Measurements from ENCODE around the gene SLC19A3. TPM values are rescaled to one million over a fixed set of nuclear protein-coding genes. Genes with fewer than 3 reads are reported as not detected.

The SLC19A3 gene
- total and polyA plus RNA-seq, 2 of the 4 experiments (the other 2 are of a cell fraction): under 0.01 TPM; not detected in 1

DNA sequence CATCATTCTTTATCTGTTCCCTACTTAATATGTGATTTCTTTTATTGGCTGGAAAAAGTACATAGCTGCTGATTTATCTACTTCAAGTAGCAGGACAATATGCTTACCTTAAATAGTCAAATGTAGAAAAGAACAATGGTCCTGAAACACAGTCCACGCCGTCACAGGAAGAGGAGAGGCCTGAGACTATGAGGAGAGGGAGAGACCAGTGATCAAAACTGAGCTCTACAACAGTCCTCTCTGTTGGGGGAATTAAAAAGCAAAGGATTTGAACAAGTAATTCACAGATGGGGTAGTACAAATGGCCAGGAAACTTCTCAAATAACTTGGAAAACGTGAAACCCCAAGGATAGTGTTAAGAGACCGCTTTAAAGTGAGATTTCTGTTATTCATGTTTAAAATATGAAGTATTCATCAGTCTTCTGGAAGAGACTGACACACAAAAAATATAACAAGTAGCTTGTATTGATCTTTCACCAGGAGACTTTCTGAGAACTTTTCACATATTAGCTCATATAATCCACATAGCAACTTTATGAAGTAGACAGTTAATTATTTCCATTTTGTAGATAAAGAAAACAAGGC lies 48.1 kb upstream of the SLC19A3 start:
- no TSS peak for BruUV-seq (replicated peaks)
- no peak overlapping the region for H3K4me3 ChIP-seq (ENCODE audit: insufficient read depth, low read depth, low read length)
- in situ Hi-C loops (cut with MboI; ENCODE audit: low sequenced_read_pairs) (loop anchor here (5.0 to 10.0 kb wide), 3 partner anchors 291 to 631 kb away; partner anchors contain the start of gene AGFG1), dilution Hi-C loops (cut with HindIII; ENCODE audit: low sequenced_read_pairs, unreplicated experiment) (no loop called here), intact Hi-C loops (cut with micrococcal nuclease) (loop anchor here (1.0 to 5.0 kb wide), 7 partner anchors 108 to 636 kb away; no protein-coding TSS in a partner anchor)
- H4K91ac ChIP-seq (ENCODE audit: insufficient read depth, low read depth, low read length): no peak overlapping the region; the same call in 1 of the 2 replicates
- no CpG with 5 or more reads among the region's 4 CpGs for WGBS, 2 experiments (ENCODE audit: extremely low coverage in 2 of 2, insufficient read length in 1 of 2)
- no peak overlapping the region for H4K8ac ChIP-seq (ENCODE audit: low read depth in 2 of 2, low read length in 2 of 2)
- H2BK20ac ChIP-seq (ENCODE audit: low read depth, low read length): no peak overlapping the region
- no peak overlapping the region for H2BK15ac ChIP-seq (ENCODE audit: low read depth, low read length)
- ChIA-PET POLR2A (ENCODE audit: unreplicated experiment) (interaction anchor here (0.6 kb wide), 2 partner anchors 10 to 120 kb away, joined by 4 to 7 read pairs; no protein-coding TSS in a partner anchor), CTCF (interaction anchor here (0.6 to 2.7 kb wide), 17 partner anchors 96 to 635 kb away, joined by 3 to 24 read pairs (median 3); no protein-coding TSS in a partner anchor)
- H3K9ac ChIP-seq (ENCODE audit: low read depth, low read length): no peak overlapping the region
- no peak overlapping the region for H3K27ac ChIP-seq (ENCODE audit: insufficient read depth, low read length)
- no peak overlapping the region for H3K4ac ChIP-seq (ENCODE audit: low read depth, low read length)
- H3K27me3 ChIP-seq (ENCODE audit: control insufficient read depth, insufficient read depth, low read length): no peaks in the 10 kb centered on the region
- no peaks in the 10 kb centered on the region for H3K79me1 ChIP-seq (ENCODE audit: low read depth in 1 of 2, low read length in 2 of 2)
- H3K4me1 ChIP-seq (ENCODE audit: control insufficient read depth, insufficient read depth, low read length): no peaks in the 10 kb centered on the region
- H3K36me3 ChIP-seq (ENCODE audit: control insufficient read depth, insufficient read depth, low read length): no peaks in the 10 kb centered on the region
- TF ChIP-seq RFX5 (IDR thresholded peaks at IDR 0.05; ENCODE audit: low read depth, low read length) (no peak), SMC3 (IDR thresholded peaks at IDR 0.05; ENCODE audit: low read depth, low read length) (no peak), MAZ (IDR thresholded peaks at IDR 0.05; ENCODE audit: borderline replicate concordance, low read depth, low read length) (no peak), BHLHE40 (IDR thresholded peaks at IDR 0.05; ENCODE audit: low read depth, low read length) (no peak), MAFK (IDR thresholded peaks at IDR 0.05; ENCODE audit: low read depth, low read length) (no peak), FOS (IDR thresholded peaks at IDR 0.05; ENCODE audit: low read depth, low read length) (no peak), RCOR1 (IDR thresholded peaks at IDR 0.05; ENCODE audit: insufficient replicate concordance, low read length) (no peak), MXI1 (IDR thresholded peaks at IDR 0.05; ENCODE audit: borderline replicate concordance, low read depth, low read length) (no peak), CEBPB (IDR thresholded peaks at IDR 0.05; ENCODE audit: low read depth, low read length) (no peak)
- TF ChIP-seq, protein P1, sequence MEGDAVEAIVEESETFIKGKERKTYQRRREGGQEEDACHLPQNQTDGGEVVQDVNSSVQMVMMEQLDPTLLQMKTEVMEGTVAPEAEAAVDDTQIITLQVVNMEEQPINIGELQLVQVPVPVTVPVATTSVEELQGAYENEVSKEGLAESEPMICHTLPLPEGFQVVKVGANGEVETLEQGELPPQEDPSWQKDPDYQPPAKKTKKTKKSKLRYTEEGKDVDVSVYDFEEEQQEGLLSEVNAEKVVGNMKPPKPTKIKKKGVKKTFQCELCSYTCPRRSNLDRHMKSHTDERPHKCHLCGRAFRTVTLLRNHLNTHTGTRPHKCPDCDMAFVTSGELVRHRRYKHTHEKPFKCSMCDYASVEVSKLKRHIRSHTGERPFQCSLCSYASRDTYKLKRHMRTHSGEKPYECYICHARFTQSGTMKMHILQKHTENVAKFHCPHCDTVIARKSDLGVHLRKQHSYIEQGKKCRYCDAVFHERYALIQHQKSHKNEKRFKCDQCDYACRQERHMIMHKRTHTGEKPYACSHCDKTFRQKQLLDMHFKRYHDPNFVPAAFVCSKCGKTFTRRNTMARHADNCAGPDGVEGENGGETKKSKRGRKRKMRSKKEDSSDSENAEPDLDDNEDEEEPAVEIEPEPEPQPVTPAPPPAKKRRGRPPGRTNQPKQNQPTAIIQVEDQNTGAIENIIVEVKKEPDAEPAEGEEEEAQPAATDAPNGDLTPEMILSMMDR (conservative IDR thresholded peaks at IDR 0.05; ENCODE audit: low read depth, low read length): no peak
- TF ChIP-seq, protein P2, sequence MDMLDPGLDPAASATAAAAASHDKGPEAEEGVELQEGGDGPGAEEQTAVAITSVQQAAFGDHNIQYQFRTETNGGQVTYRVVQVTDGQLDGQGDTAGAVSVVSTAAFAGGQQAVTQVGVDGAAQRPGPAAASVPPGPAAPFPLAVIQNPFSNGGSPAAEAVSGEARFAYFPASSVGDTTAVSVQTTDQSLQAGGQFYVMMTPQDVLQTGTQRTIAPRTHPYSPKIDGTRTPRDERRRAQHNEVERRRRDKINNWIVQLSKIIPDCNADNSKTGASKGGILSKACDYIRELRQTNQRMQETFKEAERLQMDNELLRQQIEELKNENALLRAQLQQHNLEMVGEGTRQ (IDR thresholded peaks at IDR 0.05; ENCODE audit: low read depth, low read length): no peak
- H2AK5ac ChIP-seq (ENCODE audit: low read depth, low read length): no peak overlapping the region
- no peak overlapping the region for H3K14ac ChIP-seq (replicated peaks; ENCODE audit: low read depth, low read length)
- no peaks in the 10 kb centered on the region for H3K9me1 ChIP-seq (ENCODE audit: insufficient read depth, low read length)
- no peak overlapping the region for H2AK9ac ChIP-seq (replicated peaks; ENCODE audit: low read depth, low read length, poor library complexity)
- no peak overlapping the region for H3K56ac ChIP-seq (ENCODE audit: extremely low read depth, insufficient read depth, low read length)
- no peak for DNase-seq
- H3K18ac ChIP-seq (ENCODE audit: low read depth, low read length): no peak overlapping the region
- no peaks in the 10 kb centered on the region for H3K9me3 ChIP-seq (ENCODE audit: control insufficient read depth, insufficient read depth, low read length)
- no peak overlapping the region for H3K23ac ChIP-seq (ENCODE audit: low read depth, low read length)
- no peak overlapping the region for H3K4me2 ChIP-seq (ENCODE audit: low read depth, low read length)
- H2AFZ ChIP-seq (replicated peaks; ENCODE audit: low read length, poor library complexity): peak overlapping the region; percentile 71
- H4K20me1 ChIP-seq (ENCODE audit: insufficient read depth, low read length): no peaks in the 10 kb centered on the region
- ATAC-seq (ENCODE audit: low read depth): peak; percentile 7
- H2BK5ac ChIP-seq (ENCODE audit: low read depth, low read length, poor library complexity, severe bottlenecking): no peak overlapping the region
- H4K5ac ChIP-seq (ENCODE audit: low read depth, low read length): no peak overlapping the region
- no peak overlapping the region for H2BK120ac ChIP-seq (ENCODE audit: low read depth, low read length)
